CD4-positive, alpha-beta T cell treated with Interleukin-15 for 4 hours (primary cell): ENCODE results near the gene C1QL4.

Source experiments
- DNase-seq: peaks from one replicate; pipeline ENCODE4 v3.0.0-alpha.2; 2020; ENCODE audit warnings: low spot score

The C1QL4 gene

DNA sequence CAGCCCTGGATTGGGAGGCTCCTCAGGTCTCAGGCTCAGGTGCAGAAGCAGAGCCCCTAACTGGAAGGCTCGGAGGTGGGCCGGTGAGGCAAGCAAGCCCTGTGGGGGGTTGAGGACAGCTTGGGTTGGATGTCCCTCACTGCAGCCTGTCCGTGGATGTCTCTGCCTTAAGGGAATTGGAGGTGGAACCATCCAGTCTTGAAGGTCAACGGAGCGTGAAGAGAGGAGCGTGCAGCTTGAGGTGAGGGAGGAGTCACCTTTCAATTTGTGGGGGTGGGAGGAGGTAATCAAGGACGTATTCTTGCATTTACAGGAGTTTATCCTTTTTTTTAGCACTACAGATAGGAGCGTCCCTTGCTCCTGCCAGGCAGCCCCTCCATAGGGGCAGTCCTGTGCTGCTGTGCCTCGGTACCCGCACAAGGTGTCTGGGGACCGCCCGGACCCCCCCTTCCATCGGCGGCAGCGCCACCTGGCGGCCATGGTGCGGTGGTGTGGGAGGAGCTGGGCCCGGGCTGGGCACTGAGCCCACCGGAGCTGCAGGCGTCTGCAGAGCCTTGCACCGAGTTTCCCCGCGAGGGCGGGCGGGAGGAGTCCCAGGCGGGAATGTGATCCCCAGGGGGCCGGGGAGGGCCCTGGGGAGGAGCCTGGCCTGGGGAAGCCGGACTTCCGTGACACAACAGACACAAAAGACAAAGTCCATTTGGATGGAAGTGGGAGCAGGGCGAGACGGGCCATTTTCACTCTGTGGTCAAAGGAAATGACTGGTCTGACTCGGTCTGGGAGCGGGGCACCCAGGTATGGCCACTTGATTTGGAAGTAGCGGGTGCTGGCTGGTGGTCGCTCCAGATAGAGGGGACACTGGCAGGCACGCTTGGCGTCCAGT, 10.6 kb upstream of the C1QL4 start:
- peak; percentile 76 for DNase-seq

DNA sequence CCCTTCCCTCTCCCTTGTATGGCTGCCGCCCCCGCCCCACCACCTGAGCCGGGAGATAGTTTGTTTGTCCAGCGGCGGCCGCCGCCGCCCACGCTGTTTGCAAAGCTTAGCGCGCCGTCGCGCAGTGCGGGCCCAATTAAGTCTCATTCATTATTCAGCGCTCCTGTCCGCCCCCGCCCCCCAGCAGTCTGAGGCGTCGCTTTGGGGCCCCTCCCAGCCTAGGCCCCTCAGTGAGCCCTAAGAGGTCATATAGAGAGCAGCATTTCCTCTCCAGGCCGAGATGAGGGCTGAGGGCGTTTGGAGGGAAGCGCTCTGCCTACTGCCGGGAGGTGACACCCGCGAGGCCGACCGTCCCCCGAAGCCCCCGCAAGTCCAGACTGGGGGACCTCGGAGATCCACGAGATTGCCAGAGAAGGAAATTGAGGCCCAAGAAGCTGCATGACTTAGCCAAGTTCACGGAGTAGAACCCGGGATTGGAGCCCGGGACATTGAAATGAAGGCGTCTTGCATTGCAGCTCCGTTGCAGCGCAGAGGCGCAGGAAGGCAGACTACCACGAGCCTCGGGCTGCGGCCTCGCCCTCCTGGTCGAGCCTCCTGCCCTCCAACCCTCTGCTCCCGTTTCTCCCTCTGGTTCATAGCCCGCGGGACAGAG, 9.8 kb upstream of the C1QL4 start, which contains the start of gene DNAJC22:
Gene DNAJC22, plus strand, starts transcription at position 230 of the 652 bp plus-strand sequence. CDS start 1,985 bp downstream, outside the sequence.
- peak; percentile 19 for DNase-seq

DNA sequence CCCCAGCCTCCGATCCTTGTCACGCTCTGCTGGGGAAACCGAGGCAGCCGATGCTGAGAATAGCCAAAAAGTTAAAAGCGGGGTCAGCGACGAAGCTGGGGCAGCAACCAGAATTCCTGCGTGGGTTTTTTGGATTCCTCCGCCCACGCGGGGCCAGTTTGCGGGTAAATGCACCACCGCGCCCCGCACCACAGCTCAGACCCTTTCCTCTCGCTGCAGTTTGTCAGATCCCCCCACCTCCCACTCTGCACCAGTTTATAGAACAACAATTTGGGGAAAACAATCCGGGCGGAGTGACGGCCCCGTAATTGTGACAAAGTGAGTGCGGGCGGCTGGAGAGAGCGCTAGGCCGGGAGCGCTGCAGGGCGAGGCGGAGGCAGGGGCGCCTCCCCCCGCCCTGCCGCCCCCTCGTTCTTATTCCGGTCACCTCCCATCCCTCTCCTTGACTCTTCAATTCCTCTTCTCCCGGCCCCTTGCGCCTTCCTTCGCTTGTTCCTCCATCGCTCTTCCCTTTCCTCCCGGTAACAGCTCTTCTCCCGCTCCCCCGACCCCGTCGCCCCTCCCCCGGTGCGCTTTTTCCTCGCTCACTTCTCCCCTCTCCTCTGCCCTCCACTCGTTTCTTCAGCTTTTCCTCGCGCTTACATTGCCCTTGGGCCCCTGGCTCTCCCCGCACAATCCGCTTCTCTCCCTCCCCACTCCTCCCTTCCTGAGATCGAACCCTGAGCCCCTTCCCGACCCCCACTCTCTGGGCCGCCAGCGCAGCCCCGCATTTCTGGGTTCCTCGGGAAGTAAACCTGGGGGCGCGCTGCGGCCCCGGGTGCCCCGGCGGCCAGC, 9.1 kb upstream of the C1QL4 start:
- no peak for DNase-seq

DNA sequence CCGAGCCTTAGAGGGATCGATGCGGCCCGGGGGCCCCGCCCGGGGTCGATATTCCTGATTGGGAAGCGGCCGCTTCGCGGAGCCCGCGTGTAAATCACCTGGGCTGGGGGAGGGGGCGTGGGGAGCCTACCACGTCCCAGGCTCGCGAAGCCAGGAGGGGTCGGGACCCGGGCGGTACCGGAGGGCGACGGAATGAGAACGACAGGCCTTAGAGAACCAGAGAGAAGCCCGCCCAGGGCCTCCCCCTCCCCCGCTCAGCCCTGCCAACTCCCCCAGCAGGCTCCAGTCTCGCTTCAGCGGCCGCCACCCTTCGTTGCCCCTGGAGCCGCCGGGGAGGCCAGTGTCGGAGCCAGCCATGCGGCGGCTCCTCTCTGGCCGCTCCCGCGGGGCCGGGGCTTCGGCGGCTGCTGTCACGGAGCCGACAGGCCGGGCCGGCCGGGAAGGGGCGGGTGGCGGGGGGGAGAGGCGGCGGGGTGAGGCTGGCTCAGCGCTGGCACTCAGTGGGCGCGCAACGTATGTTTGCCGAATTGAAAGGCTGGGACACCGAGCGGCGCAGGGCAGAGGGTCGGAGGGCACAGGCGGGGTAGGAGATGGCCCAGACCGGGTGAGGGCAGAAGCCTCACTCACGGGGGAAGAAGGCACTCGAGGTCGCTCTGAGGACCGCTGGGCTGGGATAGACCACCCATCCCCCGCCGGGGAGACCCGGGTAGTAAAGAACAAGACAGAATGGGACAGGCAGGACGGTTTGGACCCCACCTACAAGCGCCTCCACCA, 8.2 kb upstream of the C1QL4 start:
- DNase-seq = no peak

GRCh38 chr12:49344486-49345050, 7.6 kb upstream of the C1QL4 start:
- DNase-seq = no peak

- peak; percentile 24 for DNase-seq
Measured at GRCh38 chr12:49342914-49343731, 6.1 kb upstream of the C1QL4 start.

DNA sequence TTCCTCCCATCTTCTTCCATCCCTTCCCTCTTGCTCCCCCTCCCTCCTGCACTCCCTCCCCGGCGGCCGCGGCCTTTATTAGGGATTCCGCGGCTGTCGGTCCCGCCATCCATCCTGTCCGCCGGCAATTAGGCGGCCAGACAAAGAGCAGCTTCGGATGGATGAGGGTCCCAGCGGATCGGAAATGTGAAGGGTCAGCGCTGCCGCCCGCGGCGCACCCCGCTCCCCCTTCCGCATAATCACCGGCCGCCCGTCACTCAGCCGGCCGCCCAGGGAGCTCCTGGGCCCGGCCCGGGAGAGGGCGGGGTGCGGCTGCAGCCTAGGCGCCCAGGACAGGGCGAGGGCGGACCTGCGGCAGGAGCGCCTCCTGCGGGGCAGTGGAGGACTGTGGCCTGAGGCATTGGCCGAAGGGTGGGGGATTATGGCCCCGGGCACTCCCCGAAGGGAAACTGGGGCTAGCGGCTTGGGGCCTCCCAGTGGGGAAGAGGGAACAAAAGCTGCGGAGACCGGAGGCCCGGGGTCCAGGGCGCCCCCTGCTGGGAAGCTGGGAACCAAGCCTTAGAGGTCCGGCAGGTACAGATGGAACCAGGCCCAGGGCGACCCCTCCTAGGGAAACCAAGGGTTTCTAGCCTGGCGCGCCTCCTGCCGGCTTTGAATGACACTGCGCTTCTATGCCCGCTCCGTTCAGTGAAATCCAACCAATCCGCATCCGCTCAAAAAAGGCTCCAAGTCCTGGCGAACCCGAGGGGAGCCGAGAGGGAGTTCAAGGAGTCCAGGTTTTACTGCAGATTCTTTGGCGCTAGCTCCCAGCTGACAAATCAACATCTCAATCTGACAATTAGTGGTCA, 5.3 kb upstream of the C1QL4 start:
- DNase-seq = peak; percentile 73

DNA sequence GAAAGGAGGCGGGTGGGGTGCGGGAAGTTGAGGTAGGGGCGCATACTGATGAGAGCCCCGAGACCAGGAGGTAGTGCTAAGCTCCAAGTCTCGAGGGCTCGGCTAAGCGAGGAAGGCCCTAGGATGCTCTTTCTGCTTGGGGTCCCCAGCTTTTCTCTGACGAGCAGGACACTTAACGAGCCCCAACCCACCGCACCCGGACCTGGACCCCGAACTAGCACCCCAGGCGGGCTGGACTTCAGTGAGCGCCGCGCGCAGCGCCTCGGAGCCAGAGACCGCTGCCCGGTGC, 4.7 kb upstream of the C1QL4 start:
- DNase-seq = no peak

DNA sequence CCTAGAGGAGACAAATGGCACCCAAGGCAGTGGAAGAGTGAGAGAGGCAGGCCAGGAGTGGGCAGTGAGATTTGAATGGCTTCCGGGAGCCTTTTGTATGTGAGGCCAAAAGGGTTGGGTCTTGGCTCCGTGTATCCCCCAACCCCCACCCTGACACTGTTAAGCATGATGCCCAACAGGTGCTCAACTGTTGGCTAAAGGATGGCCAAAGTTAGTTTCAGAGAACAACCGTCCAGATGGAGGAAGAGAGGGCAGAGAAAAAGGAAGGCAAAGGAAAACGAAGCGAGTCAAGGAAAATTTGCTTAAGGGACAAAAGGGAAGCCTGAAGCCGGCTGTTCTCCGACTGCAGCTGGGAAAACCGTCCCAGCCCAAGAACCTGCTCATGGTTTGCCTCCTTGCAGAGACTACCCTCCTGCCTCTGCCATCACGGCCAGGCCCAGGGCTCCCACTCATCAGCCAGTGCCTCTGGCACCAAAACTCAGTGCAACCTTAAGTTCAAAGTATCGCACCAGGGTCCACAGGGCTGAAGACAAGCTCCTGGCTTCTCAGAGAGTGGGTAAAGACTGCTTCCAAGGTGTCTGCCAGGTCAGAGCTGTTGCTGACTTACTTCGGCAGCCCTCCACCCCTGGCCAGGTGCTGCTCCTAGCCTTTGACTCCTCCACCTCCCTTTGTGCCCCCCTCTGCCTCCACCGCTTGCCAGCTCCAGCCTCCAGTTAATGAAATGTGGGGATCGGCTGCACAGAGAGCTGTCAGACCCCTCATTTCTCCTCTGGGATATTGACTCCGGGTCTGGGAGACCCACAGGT, 4.2 kb upstream of the C1QL4 start:
- no peak for DNase-seq

DNA sequence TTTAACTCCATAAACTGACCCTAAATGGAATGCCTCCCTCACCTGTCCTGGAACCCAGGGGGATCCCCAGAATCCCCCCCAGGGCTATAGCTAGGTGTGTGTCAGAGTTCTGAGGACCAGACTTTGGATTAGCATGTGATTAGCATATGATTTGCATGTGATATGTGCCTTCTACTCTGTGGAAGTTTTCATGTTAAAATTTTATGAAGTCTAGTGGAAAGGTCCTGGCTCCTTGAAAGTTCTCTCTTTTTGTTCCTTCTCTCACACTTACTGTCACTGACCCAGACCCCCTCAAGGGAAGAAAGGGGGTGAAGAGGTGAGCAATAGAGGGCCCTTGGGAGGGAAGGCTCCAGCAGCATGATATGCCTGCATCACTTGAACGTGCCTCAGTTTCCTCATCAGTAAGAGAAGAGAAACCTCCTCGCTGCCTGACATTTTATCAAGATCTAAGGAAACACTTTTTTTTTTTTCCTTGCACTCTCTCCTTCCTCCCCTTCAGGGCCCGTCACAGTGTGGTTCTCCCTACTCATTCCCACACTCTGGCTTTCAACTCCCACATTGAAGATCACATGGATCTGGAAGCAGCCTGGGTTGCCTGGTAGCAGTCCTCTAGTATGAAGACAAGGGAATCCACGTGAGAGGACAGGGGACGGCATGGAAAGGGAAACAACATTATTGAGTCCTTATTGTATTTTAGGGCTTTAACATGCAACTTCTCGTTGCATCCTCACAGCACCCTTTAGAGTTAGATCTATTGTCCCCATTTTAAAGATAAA, 3.3 kb upstream of the C1QL4 start:
- DNase-seq = no peak

DNA sequence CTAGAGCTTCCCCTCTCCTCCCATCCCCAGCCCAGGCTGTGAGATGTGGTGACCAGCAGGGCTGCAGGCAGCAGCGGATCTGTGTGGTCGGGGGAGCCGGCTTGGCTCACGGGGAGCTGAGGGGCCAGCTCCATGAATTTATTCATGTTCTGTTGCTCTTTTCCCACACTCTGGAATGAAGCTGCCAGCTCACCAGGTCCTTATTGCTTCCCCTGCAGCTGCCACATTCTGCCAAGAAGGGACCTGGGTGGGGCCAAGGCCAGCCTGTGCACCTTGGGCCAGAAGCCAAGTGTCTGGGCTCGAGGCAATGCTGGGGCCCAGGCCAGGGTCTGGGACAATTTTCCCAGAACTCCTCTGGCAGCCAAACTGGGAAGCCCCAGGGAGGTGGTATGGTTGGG, 2.5 kb upstream of the C1QL4 start:
- no peak for DNase-seq

- DNase-seq = no peak
Measured at GRCh38 chr12:49338830-49339463, 2.0 kb upstream of the C1QL4 start.

DNA sequence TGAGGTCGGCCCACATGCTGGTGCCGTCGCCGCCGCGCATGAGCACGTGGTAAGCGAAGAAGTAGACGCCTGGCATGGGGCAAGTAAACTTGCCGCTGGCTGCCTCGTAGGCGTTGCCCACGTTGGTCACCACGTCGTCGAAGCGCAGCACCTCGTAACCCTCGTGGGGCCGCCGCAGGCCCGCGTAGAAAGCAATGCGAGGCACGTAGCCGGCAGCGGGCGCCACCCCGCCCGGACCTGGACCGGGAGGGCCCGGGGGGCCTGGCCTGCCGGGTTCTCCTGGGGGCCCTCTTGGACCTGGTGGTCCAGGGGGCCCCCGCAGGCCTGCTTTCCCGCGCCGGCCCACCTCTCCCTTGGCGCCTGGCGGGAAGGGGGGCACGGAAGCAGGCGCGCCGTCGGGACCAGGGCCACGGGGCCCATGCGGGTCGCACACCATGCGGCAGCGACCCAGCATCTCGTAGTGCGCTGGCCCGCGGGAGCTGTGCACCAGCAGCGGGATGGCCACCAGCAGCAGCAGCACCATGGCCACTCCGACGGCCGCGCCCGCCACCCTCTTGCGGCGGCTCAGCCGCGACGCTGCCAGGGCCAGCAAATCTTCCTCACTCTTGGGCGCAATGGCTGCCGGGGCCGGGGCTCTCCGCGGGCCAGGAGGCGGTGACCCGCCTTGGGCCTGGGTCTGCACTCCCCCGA, 888 bp downstream of the C1QL4 start:
- DNase-seq = no peak

GRCh38 chr12:49335118-49335954, 1.7 kb downstream of the C1QL4 start:
- no peak for DNase-seq

GRCh38 chr12:49334681-49335080, 2.3 kb downstream of the C1QL4 start:
- no peak for DNase-seq

DNA sequence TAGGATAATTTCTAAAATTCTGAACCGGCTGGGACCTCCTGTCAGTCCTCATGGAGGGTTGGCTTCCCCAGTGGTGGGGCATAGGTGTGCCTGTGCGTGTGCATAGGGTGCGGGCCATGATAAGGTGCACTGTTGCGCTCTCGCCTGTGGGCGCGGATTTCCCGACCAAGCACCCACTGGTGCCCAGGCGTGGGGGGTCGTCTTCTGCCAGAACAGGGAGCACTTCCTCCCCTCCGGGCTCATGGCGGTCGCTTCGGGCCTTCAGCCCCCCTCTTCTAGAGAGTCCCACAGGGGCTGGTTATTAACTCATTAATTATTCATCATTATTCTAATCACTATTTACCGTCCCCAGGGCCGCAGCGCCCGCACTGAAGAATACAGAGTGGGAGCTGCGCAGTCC, 2.8 kb downstream of the C1QL4 start:
- no peak for DNase-seq
